CD1c-positive myeloid dendritic cell (primary cell): ENCODE data around the gene SH3PXD2B.
A peak's percentile ranks its signal among the peaks of the same experiment; 100 is the strongest.
"Not testable (repeated sequence)": the region's sequence is repeated elsewhere in the genome, so short reads cannot be mapped to it uniquely, and the experiment has no call there.

Experiments used
- DNase-seq: peaks from one replicate; pipeline ENCODE4 v3.0.0-alpha.2; 2016; ENCODE audit errors: extremely low spot score

The SH3PXD2B gene

GRCh38 chr5:172402031-172402430, 52.3 kb downstream of the SH3PXD2B start:
- DNase-seq: not testable (repeated sequence)

GRCh38 chr5:172399826-172400225, 54.5 kb downstream of the SH3PXD2B start:
- DNase-seq: no peak

DNA sequence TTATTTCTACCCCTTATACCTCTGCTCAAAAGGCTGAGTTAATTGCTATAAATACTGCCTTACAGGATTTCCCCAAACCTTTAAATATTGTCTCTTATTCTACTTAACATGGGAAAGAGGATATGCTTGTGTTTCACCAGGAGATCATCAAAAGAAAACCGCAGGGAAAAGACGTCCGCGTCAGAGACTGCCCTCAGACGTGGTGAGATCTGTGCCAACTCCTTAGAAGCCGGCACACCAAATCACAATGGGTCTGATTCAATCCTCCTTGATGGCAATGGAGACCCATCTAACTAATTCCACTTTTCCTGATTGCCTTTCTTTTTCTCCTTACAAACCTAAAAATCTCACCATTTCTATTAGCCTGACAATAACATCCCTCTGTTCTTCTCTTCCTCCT, 55.0 kb downstream of the SH3PXD2B start:
- DNase-seq: no peak

DNA sequence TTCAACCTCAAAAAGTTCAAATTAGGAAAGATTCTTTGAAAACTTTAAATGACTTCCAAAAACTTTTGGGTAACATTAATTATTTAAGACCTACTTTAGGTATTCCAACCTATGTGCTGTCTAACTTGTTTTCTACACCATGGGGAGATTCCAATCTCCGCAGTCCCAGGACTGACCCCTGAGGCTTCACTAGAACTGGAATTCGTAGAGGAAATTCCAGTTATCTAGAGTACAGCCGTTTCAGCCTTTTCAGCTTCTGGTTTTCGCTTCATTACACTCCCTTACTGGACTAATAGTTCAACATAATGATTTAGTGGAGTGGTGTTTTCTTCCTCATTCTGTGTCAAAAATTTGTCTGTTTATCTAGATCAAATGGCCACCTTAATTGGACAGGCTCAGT, 55.7 kb downstream of the SH3PXD2B start:
- not testable (repeated sequence) for DNase-seq

DNA sequence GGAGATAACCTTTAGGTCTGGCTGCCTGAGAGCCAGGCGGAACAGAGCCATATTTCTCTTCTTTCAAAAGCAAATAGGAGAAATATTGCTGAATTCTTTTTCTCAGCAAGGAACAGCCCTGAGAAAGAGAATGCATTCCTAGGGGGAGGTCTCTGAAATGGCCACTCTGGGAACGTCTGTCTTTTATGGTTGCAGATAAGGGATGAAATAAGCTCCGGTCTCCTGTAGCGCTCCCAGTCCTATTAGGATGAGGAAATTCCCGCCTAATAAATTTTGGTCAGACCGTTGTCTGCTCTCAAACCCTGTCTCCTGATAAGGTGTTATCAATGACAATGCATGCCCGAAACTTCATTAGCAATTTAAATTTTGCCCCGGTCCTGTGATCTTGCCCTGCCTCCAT, 57.3 kb downstream of the SH3PXD2B start:
- not testable (repeated sequence) for DNase-seq

GRCh38 chr5:172396220-172396619, 58.1 kb downstream of the SH3PXD2B start:
- DNase-seq: no peak

DNA sequence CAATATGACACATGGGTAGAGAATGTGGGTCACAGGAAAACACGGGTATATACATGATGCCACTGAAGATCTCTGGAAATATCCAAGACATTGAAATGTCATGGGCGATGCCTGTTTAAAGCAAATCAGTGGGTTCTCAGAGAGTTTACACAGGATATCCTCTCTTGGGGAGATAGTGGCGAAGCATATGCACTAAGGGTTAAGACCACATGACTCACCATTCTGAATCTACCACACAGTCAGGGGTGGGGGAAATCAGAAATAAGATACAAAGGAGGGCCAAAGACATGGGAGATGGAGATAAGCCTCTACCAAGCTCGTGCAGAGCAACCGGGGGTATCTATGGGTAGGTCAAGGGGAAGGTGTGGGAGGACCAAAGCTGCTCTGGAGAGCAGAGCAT, 58.8 kb downstream of the SH3PXD2B start:
- DNase-seq: no peak

DNA sequence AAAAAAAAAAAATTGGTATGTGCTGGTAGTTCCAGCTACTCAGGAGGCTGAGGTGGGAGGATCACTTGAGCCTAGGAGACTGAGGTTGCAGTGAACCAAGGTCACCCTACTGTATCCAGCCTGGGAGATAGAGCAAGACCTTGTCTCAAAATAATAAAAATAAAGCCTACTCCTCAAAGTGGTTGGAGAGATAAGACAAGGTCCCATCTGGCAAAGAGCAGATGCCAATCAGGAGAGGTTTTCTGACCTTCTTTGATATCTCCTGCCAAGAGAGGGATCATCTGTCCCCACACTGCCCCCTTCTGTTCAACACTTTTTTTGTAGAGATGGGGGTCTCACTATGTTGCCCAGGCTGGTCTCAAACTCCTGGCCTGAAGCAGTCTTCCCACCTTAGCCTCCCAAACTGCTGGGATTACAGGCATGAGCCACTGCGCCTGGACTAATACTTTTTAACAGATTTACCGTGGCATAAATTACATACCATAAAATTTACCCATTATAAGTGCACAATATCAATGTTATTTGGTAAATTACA, 64.7 kb downstream of the SH3PXD2B start:
- no peak for DNase-seq

DNA sequence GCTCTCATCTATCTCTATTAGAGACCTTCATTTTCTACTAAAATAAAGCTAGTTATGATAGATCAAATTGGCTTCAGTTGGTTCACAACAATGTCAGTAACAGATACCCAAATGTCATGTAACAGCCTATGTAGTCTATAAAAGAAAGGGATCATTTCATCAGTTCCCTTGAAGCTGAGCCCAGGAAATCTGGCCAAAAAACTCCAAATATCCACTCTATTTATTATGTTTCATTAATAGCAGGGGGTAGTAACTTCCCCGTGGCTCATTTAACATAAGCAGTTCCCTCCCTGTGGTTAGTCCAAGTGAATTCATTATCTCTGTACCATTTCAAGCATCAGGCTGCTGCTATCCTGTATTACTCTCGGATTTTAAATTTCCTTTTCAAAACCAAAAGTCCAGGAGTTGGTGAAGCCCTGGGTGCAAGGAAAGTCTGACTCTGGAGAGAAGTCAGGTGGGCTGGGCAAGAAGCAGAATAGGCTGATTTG, 66.0 kb downstream of the SH3PXD2B start:
- DNase-seq: no peak

GRCh38 chr5:172385707-172386106, 68.6 kb downstream of the SH3PXD2B start:
- no peak for DNase-seq

- no peak for DNase-seq
Observed at GRCh38 chr5:172385010-172385563, 69.2 kb downstream of the SH3PXD2B start.

DNA sequence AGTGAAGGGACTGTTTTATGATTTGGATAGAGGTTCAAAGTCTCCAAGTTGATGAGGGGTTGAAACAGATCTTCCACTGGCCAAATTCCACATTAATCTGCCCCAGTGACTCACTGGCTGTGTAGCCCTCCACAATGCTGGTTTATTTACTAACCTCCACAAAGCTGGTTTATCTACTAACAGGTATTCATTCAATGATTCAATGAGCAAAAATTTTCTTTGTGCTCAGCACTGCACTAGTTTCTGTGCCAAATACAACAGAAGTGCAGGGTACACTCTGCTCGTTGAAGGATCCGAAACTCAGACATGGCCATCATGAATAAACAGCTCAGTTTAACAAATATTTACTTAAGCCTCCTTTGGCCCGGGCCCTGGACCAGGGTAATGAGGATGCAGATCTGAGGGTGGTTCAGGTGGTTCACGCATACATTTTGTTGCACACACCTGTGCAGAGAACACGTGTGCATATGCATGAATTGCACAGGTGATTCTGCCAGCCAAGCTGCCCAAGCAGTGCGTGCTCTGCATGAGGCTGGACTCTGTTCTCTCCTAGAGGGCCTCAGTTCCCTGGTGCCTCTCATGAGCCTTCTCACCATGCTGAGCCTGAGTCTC, 71.0 kb downstream of the SH3PXD2B start:
- no peak for DNase-seq

GRCh38 chr5:172380987-172381643, 73.2 kb downstream of the SH3PXD2B start:
- no peak for DNase-seq

DNA sequence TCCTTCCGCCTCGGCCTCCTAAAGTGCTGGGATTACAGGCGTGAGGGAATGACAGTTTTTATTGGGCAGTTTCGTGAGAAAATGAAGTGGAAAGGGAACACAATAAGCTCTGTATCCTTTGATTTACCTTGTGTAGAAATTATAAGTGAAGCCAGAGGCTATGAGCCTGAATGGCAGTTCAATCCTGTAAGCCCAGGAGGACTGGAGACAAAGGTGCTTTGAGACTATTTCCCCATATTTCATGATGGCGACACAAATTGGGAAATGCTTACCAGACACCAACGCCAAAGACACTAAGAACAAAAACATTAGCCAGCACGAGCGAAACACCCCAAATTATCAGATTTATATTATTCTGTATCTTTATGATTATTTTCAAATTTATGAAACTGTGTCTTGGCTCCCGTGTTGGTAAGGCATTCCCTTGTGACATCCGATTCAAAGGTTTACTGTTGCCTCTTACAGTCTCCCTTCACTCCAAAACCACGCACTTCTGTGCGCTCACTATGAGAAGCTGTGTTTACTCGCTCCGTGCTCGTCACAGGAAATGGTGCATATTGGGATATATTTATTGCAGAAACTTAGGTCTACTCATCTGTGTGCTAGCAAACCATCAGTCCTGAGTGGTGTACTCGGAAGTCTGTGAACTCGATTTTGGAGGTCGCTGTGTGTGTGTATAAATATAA, 73.9 kb downstream of the SH3PXD2B start:
- DNase-seq: no peak

DNA sequence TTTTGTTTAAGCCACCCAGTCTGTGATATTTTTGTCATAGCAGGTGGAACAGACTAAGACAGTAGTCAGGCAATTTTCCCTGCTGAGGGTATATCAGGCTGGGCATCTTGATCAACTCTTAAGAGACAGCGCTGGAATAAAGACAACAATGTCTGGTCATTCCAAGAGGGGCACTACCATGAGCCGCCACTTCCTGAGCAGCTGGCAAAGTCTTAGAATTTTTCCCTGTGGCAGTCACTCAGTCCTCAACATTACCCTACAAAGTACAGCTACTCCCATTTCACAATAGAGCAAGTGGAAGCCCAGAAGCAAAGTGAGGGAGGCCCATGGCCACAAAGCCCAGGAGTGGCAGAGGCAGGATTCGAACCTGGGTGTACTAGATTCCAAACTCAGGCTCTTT, 74.8 kb downstream of the SH3PXD2B start:
- no peak for DNase-seq

DNA sequence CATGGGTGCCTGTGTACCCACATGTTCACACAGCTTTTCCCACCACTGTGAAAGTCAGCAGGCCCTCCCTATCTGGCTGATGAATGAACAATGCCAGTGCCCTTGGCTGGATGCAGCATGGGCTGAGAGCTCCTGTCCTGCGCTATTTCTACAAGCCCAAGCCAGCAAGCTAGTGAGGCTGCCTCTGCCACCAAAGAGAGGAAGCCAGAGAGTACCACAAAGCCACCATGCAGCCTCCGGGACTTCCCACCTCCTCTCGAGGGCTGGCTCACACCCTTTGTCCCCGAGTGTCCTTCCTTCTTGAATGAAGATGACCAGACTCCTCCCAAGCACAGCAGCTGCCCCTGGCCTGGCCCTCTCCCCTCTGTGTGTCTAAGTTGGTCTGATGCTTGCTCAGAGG, 76.5 kb downstream of the SH3PXD2B start:
- no peak for DNase-seq

- DNase-seq: no peak
Observed at GRCh38 chr5:172377438-172377837, 76.9 kb downstream of the SH3PXD2B start.

GRCh38 chr5:172374783-172375182, 79.5 kb downstream of the SH3PXD2B start:
- no peak for DNase-seq

GRCh38 chr5:172373680-172374079, 80.6 kb downstream of the SH3PXD2B start:
- no peak for DNase-seq

GRCh38 chr5:172371684-172372083, 82.6 kb downstream of the SH3PXD2B start:
- DNase-seq: no peak

DNA sequence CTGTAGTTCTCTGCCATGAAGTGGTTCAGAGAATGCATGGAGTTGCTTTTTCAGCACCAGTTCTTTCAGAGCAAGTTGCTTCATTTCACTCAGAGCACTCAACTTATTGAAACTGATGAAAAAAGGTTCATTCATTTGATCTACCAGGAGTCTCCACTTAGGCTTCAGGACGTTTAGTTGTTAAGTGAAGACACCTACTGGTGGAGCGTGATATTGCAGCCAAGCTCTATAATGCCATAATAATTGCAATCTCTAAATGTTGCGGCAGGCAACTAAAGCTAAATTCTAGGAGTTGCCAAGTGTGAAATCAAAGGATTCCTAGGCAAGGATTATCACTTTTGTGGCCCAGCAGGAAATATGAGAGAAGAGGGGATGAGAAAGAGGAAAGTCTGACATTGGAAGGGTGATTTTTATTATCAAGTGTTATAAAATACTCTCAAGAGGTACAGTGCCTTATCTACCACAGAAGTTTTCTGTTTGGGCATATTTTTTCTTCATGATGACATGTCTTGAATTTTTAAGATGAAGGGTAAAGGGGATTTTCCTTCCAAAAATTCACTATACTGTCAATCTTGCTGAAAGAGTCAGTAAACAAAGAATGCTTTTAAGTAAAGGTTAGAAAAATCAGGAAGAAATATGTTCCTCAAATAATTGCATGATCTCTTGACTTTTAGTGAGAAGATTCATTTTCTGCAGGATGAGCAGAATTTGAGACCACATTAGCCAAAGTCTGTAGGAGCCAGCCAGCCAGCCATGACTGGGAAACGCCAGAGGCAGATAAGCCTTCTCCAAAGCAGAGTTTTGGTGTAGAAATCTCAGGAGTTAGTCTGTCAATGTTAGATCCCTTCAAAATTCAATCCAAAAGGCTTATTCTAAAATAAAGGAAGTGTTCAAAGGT, 83.4 kb downstream of the SH3PXD2B start:
- peak; percentile 73 for DNase-seq
